ENCODE data around the gene XXYLT1.
A peak's percentile ranks its signal among the peaks of the same experiment; 100 is the strongest.
"Not testable (repeated sequence)": the region's sequence is repeated elsewhere in the genome, so short reads cannot be mapped to it uniquely, and the experiment has no call there.

XXYLT1 gene

GRCh38 chr3:195270817-195271409, at the start of gene XXYLT1:
XXYLT1 (minus strand) TSS chr3:195271159; CDS start chr3:195271058, 101 bp downstream.
- DNase-seq: peak; percentile 82

- DNase-seq: no peak
These were observed 48.1 kb upstream of the XXYLT1 start for GRCh38 chr3:195319060-195319459.

GRCh38 chr3:195312714-195313113, 41.8 kb upstream of the XXYLT1 start:
- no peak for DNase-seq

- no peak for DNase-seq
These were observed 36.8 kb upstream of the XXYLT1 start for GRCh38 chr3:195307711-195308110.

- DNase-seq: no peak
These were observed 35.4 kb upstream of the XXYLT1 start for GRCh38 chr3:195306369-195306768.

GRCh38 chr3:195302431-195302830, 31.5 kb upstream of the XXYLT1 start:
- no peak for DNase-seq

GRCh38 chr3:195297446-195297845, 26.5 kb upstream of the XXYLT1 start:
- no peak for DNase-seq

- no peak for DNase-seq
These were observed 25.7 kb upstream of the XXYLT1 start for GRCh38 chr3:195296662-195297061.

GRCh38 chr3:195291121-195291520, 20.2 kb upstream of the XXYLT1 start:
- no peak for DNase-seq

- not testable (repeated sequence) for DNase-seq
These were observed 19.7 kb upstream of the XXYLT1 start for GRCh38 chr3:195290643-195291042.

- no peak for DNase-seq
These were observed 15.3 kb upstream of the XXYLT1 start for GRCh38 chr3:195286115-195286872.

GRCh38 chr3:195285372-195285771, 14.4 kb upstream of the XXYLT1 start:
- no peak for DNase-seq

- no peak for DNase-seq
These were observed 13.9 kb upstream of the XXYLT1 start for GRCh38 chr3:195284842-195285241.

- DNase-seq: no peak
These were observed 12.0 kb upstream of the XXYLT1 start for GRCh38 chr3:195282961-195283360.

GRCh38 chr3:195274259-195274966, 3.5 kb upstream of the XXYLT1 start:
- DNase-seq: no peak

- DNase-seq: peak; percentile 68
These were observed 668 bp upstream of the XXYLT1 start for GRCh38 chr3:195271410-195272243.

GRCh38 chr3:195270079-195270816, 711 bp downstream of the XXYLT1 start:
- no peak for DNase-seq

GRCh38 chr3:195269375-195270078, 1.4 kb downstream of the XXYLT1 start:
- no peak for DNase-seq

- no peak for DNase-seq
These were observed 2.2 kb downstream of the XXYLT1 start for GRCh38 chr3:195268576-195269309.

GRCh38 chr3:195267096-195267495, 3.9 kb downstream of the XXYLT1 start:
- DNase-seq: no peak

GRCh38 chr3:195266428-195266827, 4.5 kb downstream of the XXYLT1 start:
- DNase-seq: no peak

Data from NCI-H510A (cell line).